ENCODE measurements around the gene EIF3I. TPM values are rescaled to one million over a fixed set of nuclear protein-coding genes. Genes with fewer than 3 reads are reported as not detected.
A peak's percentile ranks its signal among the peaks of the same experiment; 100 is the strongest.

The EIF3I gene
- polyA plus RNA-seq, 3 donors, result 126 to 162 (median 151) TPM

DNA sequence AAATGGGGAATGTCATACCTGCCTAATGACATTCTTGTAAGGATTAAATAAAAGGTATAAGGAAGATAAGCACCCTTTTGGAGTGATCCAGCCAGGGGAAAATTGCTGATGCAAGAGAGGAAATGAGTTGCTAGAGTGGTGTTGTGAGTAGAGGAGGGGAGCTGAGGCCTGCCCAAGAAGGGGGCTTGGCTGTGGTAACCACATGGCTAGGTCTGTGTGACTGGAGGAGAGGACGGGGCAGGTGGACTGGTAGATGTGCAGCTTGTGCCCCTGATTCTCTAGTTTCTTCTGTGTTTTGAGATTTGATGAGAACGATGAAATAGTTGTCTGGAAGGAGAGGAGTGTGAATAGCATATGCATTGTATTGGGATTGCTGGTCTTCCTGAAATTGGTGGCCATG is 36.1 kb upstream of the EIF3I start:
- TF ChIP-seq, protein P1, sequence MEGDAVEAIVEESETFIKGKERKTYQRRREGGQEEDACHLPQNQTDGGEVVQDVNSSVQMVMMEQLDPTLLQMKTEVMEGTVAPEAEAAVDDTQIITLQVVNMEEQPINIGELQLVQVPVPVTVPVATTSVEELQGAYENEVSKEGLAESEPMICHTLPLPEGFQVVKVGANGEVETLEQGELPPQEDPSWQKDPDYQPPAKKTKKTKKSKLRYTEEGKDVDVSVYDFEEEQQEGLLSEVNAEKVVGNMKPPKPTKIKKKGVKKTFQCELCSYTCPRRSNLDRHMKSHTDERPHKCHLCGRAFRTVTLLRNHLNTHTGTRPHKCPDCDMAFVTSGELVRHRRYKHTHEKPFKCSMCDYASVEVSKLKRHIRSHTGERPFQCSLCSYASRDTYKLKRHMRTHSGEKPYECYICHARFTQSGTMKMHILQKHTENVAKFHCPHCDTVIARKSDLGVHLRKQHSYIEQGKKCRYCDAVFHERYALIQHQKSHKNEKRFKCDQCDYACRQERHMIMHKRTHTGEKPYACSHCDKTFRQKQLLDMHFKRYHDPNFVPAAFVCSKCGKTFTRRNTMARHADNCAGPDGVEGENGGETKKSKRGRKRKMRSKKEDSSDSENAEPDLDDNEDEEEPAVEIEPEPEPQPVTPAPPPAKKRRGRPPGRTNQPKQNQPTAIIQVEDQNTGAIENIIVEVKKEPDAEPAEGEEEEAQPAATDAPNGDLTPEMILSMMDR (IDR thresholded peaks at IDR 0.05), result no peak
- Histone ChIP-seq H3K4me1 (ENCODE audit: control insufficient read depth in 1 of 2, insufficient read depth in 2 of 2, low read length in 2 of 2) (peaks cover 6 to 10% of the 10 kb centered on the region in 2 donors), H3K79me2 (ENCODE audit: insufficient read depth, low read length) (peaks cover 63% of the 10 kb centered on the region), H3K27me3 (ENCODE audit: control insufficient read depth in 2 of 2, insufficient read depth in 2 of 2, low read length in 2 of 2) (no peaks in the 10 kb centered on the region), H3K9ac (ENCODE audit: insufficient read depth, low read length, poor library complexity, severe bottlenecking) (no peak overlapping the region), H3K4me3 (replicated peaks in 1 of 3; ENCODE audit: low read depth in 2 of 3, low read length in 3 of 3) (no peak overlapping the region), H3K36me3 (replicated peaks in 1 of 2; ENCODE audit: control insufficient read depth in 1 of 2, insufficient read depth in 2 of 2, low read length in 2 of 2) (peaks cover 79 to 89% of the 10 kb centered on the region in 2 donors), H3K9me3 (replicated peaks in 1 of 2; ENCODE audit: control insufficient read depth in 1 of 2, insufficient read depth in 1 of 2, low read length in 2 of 2) (no peaks in the 10 kb centered on the region), H3K4me2 (replicated peaks; ENCODE audit: extremely low read depth, low read length, poor library complexity, severe bottlenecking) (no peak overlapping the region), H3K27ac (ENCODE audit: low read depth in 1 of 2, low read length in 2 of 2) (peak overlapping the region in 1 of 2 donors; percentile 48), H4K20me1 (ENCODE audit: insufficient read depth, low read length) (peaks cover 49% of the 10 kb centered on the region), H2AFZ (ENCODE audit: insufficient read depth, low read depth, low read length, poor library complexity, severe bottlenecking) (no peak overlapping the region)
- H3K4me3 Mint-ChIP-seq, result no peak overlapping the region
- DNase-seq, result no peak
- H3K36me3 Mint-ChIP-seq, result peaks cover 67 to 99% of the 10 kb centered on the region in 2 donors
- H3K27ac Mint-ChIP-seq, result peak overlapping the region in 4 of 7 donors; percentile 13 to 68 (median 52)
- 77% methylated on average over 2 of the region's 2 CpGs for WGBS (ENCODE audit: insufficient coverage)
- peaks cover 27% of the 10 kb centered on the region for H3K4me1 Mint-ChIP-seq
- no peaks in the 10 kb centered on the region for H3K9me3 Mint-ChIP-seq
- intact Hi-C loops (cut with micrococcal nuclease), result loop anchor here in 1 of 2 donors (10.0 kb wide), 1 partner anchor 109 kb away; the partner anchor contains the start of gene HDAC1
- H3K27me3 Mint-ChIP-seq (ENCODE audit: low read depth in 3 of 3), result peaks cover 0 to 2% (median 0%) of the 10 kb centered on the region in 3 donors

DNA sequence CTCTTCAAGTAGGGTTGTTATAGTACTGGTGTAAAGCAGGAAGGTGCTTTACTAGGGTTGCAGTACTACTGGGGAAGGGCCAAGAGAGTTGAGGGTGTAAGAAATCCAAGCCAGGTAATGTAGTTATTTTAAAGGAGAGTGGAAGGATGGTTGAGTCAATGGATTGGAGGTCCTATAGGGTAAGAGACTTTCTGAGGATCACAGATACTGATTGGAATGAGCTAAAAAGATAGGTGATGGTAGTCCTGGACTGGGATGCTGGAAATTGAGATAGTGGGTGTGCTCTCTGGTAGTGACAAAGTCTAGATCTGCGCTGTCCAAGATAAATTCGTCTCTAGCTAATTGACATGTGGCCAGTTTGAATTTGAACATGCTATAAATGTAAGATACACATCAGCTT is 35.7 kb upstream of the EIF3I start:
- DNase-seq, result no peak
- TF ChIP-seq, protein P1 (IDR thresholded peaks at IDR 0.05), result no peak
- Histone ChIP-seq H3K27me3 (ENCODE audit: control insufficient read depth in 2 of 2, insufficient read depth in 2 of 2, low read length in 2 of 2) (no peaks in the 10 kb centered on the region), H3K4me3 (replicated peaks in 1 of 3; ENCODE audit: low read depth in 2 of 3, low read length in 3 of 3) (no peak overlapping the region), H4K20me1 (ENCODE audit: insufficient read depth, low read length) (peaks cover 45% of the 10 kb centered on the region), H3K79me2 (ENCODE audit: insufficient read depth, low read length) (peaks cover 59% of the 10 kb centered on the region), H3K9me3 (replicated peaks in 1 of 2; ENCODE audit: control insufficient read depth in 1 of 2, insufficient read depth in 1 of 2, low read length in 2 of 2) (no peaks in the 10 kb centered on the region), H3K27ac (ENCODE audit: low read depth in 1 of 2, low read length in 2 of 2) (peak overlapping the region in 1 of 2 donors; percentile 48), H3K4me2 (replicated peaks; ENCODE audit: extremely low read depth, low read length, poor library complexity, severe bottlenecking) (no peak overlapping the region), H3K9ac (ENCODE audit: insufficient read depth, low read length, poor library complexity, severe bottlenecking) (no peak overlapping the region), H3K4me1 (ENCODE audit: control insufficient read depth in 1 of 2, insufficient read depth in 2 of 2, low read length in 2 of 2) (peaks cover 1 to 6% of the 10 kb centered on the region in 2 donors), H2AFZ (ENCODE audit: insufficient read depth, low read depth, low read length, poor library complexity, severe bottlenecking) (no peak overlapping the region), H3K36me3 (replicated peaks in 1 of 2; ENCODE audit: control insufficient read depth in 1 of 2, insufficient read depth in 2 of 2, low read length in 2 of 2) (peaks cover 80 to 89% of the 10 kb centered on the region in 2 donors)
- peaks cover 22% of the 10 kb centered on the region for H3K4me1 Mint-ChIP-seq
- H3K36me3 Mint-ChIP-seq, result peaks cover 67 to 99% of the 10 kb centered on the region in 2 donors
- H3K27ac Mint-ChIP-seq, result peak overlapping the region in 3 of 7 donors; percentile 13 to 55 (median 49)
- intact Hi-C loops (cut with micrococcal nuclease), result loop anchor here in 1 of 2 donors (10.0 kb wide), 1 partner anchor 108 kb away; the partner anchor contains the start of gene HDAC1
- H3K27me3 Mint-ChIP-seq (ENCODE audit: low read depth in 3 of 3), result peaks cover 0 to 2% (median 0%) of the 10 kb centered on the region in 3 donors
- no peaks in the 10 kb centered on the region for H3K9me3 Mint-ChIP-seq
- H3K4me3 Mint-ChIP-seq, result no peak overlapping the region
- WGBS (ENCODE audit: insufficient coverage), result 100% methylated on average over 2 of the region's 2 CpGs

Measured in CD14-positive monocyte (primary cell).